Stimulated activated CD4-positive, alpha-beta T cell treated with anti-CD3 and anti-CD28 coated beads, Interleukin-15, amount 100 ng/mL, for 48 hours (primary cell): ENCODE data around the gene KRTAP12-3.

Source experiments
- DNase-seq, 2 donors: peaks; one replicate each; pipeline ENCODE4 v3.0.0-alpha.2; 2020; ENCODE audit warnings: low read depth in 2 of 2

The KRTAP12-3 gene

DNA sequence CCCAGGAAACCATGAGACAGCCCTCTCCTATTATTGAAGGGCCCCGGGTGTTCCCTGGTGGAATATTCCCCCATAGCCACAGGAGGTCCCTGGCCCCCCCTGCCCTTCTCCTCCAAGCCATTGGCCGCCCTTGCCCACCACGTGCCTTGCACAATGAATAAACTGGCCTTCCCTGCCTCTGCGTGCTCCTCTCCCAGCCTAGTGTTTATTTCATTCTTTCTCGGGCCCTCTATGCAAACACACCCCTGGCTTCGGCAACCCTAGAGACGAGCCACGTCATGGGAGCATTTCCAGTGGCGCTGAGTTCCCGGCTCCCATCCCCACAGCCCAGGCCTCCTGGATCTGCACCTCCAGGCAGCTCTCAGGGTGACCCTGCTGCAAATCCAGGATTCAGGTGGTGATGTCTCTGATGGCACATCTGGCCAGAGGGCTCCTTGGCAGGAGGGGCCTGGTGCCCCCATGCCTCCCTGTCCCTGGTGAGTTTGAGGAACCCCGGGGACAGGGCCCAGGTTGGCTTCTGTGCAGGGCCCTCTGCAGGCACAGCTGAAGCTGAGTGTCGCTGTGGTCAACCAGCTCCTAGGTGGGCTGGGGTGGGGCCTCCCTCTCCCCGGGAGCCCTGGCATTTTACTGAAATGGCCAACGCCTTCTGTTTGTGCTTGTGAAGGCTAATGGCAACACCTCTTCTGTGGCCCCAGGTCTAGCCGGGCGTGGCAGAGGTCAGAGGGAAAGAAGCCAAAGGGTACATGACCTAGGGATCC lies 45.4 kb downstream of the KRTAP12-3 start:
- no peak for DNase-seq

DNA sequence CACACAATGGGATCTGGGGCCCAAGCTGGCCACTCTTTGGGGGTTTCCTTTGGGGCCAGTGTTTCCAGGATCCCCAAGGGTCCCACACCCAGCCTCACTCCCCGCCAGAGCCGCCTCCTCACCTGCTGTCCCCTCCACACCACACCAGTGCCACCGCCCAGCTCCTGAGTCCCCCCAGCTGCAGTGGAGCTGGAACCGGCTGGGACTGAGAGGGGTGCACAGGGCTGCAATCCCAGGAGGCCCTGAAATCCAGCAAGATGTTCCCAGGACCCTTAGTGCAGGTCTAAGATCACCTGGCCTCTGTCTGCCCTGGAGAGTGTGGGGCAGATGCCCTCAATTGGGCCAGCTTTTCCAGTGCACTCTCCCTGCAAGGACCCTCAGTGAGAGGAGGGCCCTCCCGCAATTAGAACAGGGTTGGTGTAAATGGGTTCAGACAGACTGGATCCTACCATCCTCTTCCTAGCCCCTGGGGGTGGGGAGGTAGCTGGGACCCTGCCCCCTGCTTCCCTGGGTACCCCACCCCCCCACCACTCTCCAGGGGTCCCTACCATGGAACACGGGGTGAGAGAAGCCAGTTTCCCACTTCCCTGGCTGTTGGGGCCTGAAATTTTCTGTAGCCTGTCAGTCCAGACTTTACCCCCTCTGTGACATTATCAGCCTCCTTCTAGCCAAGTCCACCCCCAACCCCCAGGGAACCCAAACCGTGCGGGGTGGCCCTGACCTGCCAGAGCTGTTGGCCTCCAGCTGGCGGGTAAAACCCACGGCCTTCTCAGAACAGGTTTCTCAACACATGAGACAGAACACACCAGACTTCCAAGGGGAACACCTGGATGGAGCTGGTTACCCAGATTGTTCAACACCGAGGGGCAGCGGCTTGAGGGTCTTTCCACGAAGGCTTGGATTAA lies 46.3 kb downstream of the KRTAP12-3 start:
- no peak for DNase-seq

DNA sequence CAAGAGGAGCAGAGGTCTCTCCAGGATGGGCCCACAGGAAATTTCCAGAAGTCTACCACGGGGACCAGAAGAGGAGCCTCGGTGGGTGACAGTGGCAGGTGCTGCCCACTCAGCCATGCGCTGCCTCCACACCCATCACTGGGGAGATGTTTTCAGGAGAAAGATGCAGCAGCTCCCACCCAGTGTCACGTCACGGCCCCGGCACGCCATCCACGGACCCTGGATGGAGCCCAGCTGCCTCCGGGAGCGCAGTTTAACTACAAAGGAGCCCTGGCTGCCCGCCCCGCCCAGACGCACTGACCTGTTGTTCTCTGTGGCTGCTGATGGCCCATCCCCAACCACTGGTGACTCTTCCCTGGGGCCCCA lies 46.9 kb downstream of the KRTAP12-3 start:
- no peak for DNase-seq

DNA sequence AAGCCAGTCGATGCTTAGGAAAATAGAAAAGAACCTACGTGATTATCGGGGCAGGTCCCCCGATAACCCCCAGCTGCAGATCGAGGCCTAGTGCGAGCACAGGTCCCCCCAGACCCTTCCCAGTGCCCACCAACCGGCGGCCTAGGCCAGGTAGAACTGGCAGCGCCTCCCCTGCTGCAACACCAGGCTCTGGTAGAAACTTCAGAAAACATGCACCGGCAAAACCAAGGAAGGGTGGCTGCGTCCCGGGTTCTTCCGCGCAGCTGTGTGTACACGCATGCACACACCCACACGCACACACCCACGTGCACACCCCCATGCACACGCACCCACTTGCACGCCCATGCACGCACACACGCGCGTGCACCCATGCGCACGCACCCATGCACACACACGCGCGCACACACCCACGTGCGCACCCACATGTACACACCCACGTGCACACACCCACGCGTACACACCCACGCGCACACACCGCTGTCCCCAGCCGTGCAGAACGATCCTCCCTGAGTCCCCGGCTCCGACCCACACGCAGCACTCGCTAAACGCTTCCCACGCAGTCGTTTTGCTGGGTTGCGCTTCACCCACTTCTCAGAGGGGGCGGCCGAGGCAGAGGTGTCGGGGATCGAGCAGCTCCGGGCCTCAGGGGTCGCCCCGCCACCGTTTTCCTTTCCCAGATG lies 48.4 kb downstream of the KRTAP12-3 start:
- DNase-seq, result no peak

DNA sequence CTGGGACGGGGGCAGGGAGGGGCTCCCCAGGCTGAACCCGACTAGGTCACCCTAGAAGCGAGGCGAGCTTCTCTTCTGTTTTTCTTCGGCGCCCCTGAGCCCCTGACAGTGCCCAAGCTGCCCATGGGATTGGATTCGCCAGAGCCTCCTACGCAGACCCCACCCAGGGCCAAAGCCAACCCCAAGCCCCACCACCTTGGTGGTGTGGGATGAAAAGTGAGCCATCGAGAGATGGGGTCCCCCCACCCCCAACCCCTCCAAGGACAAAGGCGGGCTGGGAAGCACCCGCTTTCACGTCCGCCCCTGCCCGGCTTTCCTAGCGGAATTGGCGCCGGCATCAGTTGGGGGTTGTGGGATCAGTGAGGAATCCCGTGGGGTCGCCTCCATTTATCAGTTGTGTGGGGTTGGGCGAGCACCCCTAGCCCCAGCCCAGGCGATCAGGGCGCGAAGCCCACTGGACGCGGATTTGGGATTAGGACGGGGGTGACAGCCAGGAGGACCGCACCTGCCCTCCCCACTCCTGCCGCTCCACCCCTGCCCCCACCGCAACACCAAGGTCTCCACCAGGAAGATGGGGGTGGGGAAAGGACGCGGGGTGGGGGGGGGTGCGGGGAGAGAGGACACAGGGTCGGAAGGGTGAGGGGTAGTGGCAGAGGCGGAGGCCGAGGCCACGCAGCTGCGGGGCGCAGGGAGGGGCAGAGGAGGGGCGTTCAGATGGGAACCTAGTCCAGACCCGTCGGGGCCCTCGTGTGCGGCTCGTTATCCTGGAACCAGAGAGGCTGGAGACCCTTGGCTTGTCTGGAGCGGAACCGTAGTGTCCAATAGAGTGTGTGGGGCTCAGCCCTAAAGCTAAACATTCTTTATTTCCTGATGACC lies 49.2 kb downstream of the KRTAP12-3 start:
- no peak for DNase-seq
